ENCODE measurements around the gene FILIP1. TPM values are rescaled to one million over a fixed set of nuclear protein-coding genes. Genes with fewer than 3 reads are reported as not detected.

FILIP1 gene
- polyA plus RNA-seq, 2 of the 4 experiments (the other 2 are of a cell fraction) = 2.3 to 15.6 TPM

DNA sequence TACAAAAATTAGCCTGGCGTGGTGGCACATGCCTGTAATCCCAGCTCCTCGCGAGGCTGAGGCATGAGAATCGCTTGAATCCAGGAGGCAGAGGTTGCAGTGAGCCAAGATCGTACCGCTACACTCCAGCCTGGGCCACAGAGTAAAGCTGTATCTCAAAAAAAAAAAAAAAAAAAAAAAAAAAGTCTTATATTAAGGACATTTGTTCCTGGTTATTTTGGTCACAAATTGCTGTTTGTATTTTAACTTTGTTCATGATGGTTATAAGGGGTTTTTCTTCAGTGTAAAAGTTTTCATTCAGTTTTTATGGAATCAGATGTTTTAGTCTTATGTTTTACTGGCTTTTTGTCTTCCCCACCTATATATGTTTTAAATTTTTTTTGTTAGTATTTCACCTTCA, 13.9 kb downstream of the FILIP1 start:
- ATAC-seq (no peak), DNase-seq (ENCODE audit: low read depth in 1 of 2, low spot score in 1 of 2) (no peak), FAIRE-seq (no peak)
- H3K27ac ChIP-seq = no peak overlapping the region
- WGBS (ENCODE audit: missing lambda C conversion rate) = 90% methylated on average over 6 of the region's 6 CpGs
- ChIA-PET CTCF (no interaction called here), POLR2A (no interaction called here)
- no peak overlapping the region for H3K4me2 ChIP-seq
- no peak overlapping the region for H3K4me3 ChIP-seq
- peaks cover 20% of the 10 kb centered on the region; the same call in 1 of the 3 replicates for H3K4me1 ChIP-seq
- H3K9me3 ChIP-seq = no peaks in the 10 kb centered on the region
- TF ChIP-seq NR3C1 (IDR thresholded peaks at IDR 0.05) (no peak), ZSCAN20 (CRISPR knock-in tag; IDR thresholded peaks at IDR 0.05) (no peak), JUNB (IDR thresholded peaks at IDR 0.05) (no peak), MYC (IDR thresholded peaks at IDR 0.05; ENCODE audit: borderline replicate concordance, low read length) (no peak), RFX5 (IDR thresholded peaks at IDR 0.05) (no peak), KDM5A (IDR thresholded peaks at IDR 0.05) (no peak), HOXB5 (CRISPR knock-in tag; IDR thresholded peaks at IDR 0.05) (no peak), MAFK (IDR thresholded peaks at IDR 0.05; ENCODE audit: partially characterized antibody) (no peak), RAD21 (conservative IDR thresholded peaks at IDR 0.05 in 1 of 2, IDR thresholded peaks at IDR 0.05 in 1 of 2) (no peak), HDAC2 (IDR thresholded peaks at IDR 0.05) (no peak), FOSB (CRISPR knock-in tag; IDR thresholded peaks at IDR 0.05) (no peak), ESRRA (IDR thresholded peaks at IDR 0.05; ENCODE audit: borderline replicate concordance, low read length) (no peak), NPAS2 (CRISPR knock-in tag; IDR thresholded peaks at IDR 0.05; ENCODE audit: borderline replicate concordance) (no peak), ZFP36 (IDR thresholded peaks at IDR 0.05; ENCODE audit: borderline replicate concordance, partially characterized antibody) (no peak), TP53 (CRISPR knock-in tag; IDR thresholded peaks at IDR 0.05) (no peak), GATA3 (IDR thresholded peaks at IDR 0.05; ENCODE audit: borderline replicate concordance) (no peak)
- TF ChIP-seq, protein P1, sequence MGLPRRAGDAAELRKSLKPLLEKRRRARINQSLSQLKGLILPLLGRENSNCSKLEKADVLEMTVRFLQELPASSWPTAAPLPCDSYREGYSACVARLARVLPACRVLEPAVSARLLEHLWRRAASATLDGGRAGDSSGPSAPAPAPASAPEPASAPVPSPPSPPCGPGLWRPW (IDR thresholded peaks at IDR 0.05) = no peak
- TF ChIP-seq, protein P2, sequence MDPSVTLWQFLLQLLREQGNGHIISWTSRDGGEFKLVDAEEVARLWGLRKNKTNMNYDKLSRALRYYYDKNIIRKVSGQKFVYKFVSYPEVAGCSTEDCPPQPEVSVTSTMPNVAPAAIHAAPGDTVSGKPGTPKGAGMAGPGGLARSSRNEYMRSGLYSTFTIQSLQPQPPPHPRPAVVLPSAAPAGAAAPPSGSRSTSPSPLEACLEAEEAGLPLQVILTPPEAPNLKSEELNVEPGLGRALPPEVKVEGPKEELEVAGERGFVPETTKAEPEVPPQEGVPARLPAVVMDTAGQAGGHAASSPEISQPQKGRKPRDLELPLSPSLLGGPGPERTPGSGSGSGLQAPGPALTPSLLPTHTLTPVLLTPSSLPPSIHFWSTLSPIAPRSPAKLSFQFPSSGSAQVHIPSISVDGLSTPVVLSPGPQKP (IDR thresholded peaks at IDR 0.05; ENCODE audit: low read depth, low read length) = no peak
- TF ChIP-seq, protein P3, sequence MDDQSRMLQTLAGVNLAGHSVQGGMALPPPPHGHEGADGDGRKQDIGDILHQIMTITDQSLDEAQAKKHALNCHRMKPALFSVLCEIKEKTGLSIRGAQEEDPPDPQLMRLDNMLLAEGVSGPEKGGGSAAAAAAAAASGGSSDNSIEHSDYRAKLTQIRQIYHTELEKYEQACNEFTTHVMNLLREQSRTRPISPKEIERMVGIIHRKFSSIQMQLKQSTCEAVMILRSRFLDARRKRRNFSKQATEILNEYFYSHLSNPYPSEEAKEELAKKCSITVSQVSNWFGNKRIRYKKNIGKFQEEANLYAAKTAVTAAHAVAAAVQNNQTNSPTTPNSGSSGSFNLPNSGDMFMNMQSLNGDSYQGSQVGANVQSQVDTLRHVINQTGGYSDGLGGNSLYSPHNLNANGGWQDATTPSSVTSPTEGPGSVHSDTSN (IDR thresholded peaks at IDR 0.05) = no peak
- TF ChIP-seq, protein P4, sequence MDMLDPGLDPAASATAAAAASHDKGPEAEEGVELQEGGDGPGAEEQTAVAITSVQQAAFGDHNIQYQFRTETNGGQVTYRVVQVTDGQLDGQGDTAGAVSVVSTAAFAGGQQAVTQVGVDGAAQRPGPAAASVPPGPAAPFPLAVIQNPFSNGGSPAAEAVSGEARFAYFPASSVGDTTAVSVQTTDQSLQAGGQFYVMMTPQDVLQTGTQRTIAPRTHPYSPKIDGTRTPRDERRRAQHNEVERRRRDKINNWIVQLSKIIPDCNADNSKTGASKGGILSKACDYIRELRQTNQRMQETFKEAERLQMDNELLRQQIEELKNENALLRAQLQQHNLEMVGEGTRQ (IDR thresholded peaks at IDR 0.05) = no peak

DNA sequence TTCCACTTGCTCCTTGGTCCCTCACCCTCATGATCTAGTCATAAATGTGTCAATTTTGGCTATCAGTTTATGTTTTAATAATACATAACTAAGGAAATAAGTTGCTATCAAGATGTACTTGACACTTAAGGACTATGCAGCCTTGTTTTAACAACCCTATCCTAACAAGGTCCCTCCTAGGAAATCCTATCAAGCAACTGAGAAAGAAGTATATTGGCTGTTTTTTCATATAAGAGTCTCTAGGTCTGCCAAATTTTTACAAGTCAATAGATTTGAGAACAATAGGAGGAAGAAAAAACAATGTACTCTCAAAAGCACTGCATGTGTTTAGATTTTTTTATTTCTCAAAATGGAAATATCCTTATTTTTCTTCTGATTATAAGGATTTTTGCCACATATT, 14.7 kb downstream of the FILIP1 start:
- H3K4me2 ChIP-seq = no peak overlapping the region
- H3K4me3 ChIP-seq = no peak overlapping the region
- no peak for TF ChIP-seq BHLHE40 (IDR thresholded peaks at IDR 0.05; ENCODE audit: low read depth, low read length)
- no peak for TF ChIP-seq TFCP2L1 (CRISPR knock-in tag; IDR thresholded peaks at IDR 0.05)
- no peak for TF ChIP-seq SMC3 (IDR thresholded peaks at IDR 0.05)
- TF ChIP-seq HOXB5 (CRISPR knock-in tag; IDR thresholded peaks at IDR 0.05) = no peak
- no peak for TF ChIP-seq FOSL2 (IDR thresholded peaks at IDR 0.05)
- TF ChIP-seq FOSL2 (CRISPR knock-in tag; IDR thresholded peaks at IDR 0.05) = no peak
- TF ChIP-seq, protein P5, sequence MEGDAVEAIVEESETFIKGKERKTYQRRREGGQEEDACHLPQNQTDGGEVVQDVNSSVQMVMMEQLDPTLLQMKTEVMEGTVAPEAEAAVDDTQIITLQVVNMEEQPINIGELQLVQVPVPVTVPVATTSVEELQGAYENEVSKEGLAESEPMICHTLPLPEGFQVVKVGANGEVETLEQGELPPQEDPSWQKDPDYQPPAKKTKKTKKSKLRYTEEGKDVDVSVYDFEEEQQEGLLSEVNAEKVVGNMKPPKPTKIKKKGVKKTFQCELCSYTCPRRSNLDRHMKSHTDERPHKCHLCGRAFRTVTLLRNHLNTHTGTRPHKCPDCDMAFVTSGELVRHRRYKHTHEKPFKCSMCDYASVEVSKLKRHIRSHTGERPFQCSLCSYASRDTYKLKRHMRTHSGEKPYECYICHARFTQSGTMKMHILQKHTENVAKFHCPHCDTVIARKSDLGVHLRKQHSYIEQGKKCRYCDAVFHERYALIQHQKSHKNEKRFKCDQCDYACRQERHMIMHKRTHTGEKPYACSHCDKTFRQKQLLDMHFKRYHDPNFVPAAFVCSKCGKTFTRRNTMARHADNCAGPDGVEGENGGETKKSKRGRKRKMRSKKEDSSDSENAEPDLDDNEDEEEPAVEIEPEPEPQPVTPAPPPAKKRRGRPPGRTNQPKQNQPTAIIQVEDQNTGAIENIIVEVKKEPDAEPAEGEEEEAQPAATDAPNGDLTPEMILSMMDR (IDR thresholded peaks at IDR 0.05) = no peak
- TF ChIP-seq, protein P6, sequence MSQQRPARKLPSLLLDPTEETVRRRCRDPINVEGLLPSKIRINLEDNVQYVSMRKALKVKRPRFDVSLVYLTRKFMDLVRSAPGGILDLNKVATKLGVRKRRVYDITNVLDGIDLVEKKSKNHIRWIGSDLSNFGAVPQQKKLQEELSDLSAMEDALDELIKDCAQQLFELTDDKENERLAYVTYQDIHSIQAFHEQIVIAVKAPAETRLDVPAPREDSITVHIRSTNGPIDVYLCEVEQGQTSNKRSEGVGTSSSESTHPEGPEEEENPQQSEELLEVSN (IDR thresholded peaks at IDR 0.05; ENCODE audit: borderline replicate concordance, low read depth) = no peak
- no peak for TF ChIP-seq TP53 (CRISPR knock-in tag; IDR thresholded peaks at IDR 0.05)
- no peak for TF ChIP-seq CHD4 (IDR thresholded peaks at IDR 0.05; ENCODE audit: borderline replicate concordance)
- TF ChIP-seq ESRRA (IDR thresholded peaks at IDR 0.05; ENCODE audit: borderline replicate concordance, low read length) = no peak
- no peak for TF ChIP-seq JUN (IDR thresholded peaks at IDR 0.05)
- TF ChIP-seq MAFK (IDR thresholded peaks at IDR 0.05; ENCODE audit: partially characterized antibody) = no peak
- TF ChIP-seq EHMT2 (IDR thresholded peaks at IDR 0.05; ENCODE audit: low read depth) = no peak
- TF ChIP-seq, protein P7, sequence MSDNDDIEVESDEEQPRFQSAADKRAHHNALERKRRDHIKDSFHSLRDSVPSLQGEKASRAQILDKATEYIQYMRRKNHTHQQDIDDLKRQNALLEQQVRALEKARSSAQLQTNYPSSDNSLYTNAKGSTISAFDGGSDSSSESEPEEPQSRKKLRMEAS (IDR thresholded peaks at IDR 0.05) = no peak
- TF ChIP-seq ZNF302 (CRISPR knock-in tag; IDR thresholded peaks at IDR 0.05) = no peak
- TF ChIP-seq POLR2AphosphoS2 (conservative IDR thresholded peaks at IDR 0.05; ENCODE audit: low read length) = no peak
- no peak for TF ChIP-seq SREBF2 (IDR thresholded peaks at IDR 0.05)
- TF ChIP-seq RNF2 (IDR thresholded peaks at IDR 0.05; ENCODE audit: borderline replicate concordance, low read depth) = no peak
- ATAC-seq = no peak
- H3K9me3 ChIP-seq = no peaks in the 10 kb centered on the region
- CTCF ChIA-PET = no interaction called here
- H3K27ac ChIP-seq = no peak overlapping the region
- DNase-seq (ENCODE audit: low read depth in 1 of 2, low spot score in 1 of 2) = no peak
- peaks cover 18% of the 10 kb centered on the region; the same call in 1 of the 3 replicates for H3K4me1 ChIP-seq
- POLR2A ChIA-PET = no interaction called here
- no peak for FAIRE-seq

Measured in A549 (cell line).